ENCODE measurements around the gene ETNK2.

ETNK2 gene

DNA sequence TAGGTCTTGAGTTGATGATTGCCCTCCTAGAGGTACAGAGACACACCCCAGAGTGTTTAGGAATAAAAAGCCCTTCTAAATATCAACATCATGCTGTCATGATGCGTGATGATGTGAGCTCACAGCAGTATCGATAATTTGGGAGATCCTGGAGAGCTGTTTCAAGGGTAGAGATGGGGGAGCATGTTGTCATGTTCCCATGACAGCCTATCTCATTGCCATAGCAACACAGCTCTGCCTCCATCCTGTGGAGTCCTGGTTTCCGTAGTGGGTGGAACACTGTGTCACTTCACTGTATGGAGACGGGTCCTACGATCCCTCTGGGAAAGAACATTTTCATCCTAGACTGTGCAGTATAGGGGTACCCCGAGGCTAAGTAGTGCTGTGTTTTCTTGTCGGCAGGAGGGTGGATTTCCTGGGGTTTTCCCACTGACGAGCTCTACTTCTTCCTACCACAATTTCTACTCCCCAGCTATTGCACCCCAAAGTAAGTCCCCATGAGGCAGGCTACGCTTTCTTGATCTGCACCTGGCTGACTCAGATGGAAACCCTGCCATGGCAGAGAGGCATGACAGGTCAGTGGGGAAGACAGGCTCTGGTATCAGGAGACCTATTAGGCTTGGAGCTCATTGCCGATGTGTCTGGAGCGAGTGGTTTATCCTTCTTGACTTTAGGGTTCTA, 37.3 kb upstream of the ETNK2 start:
- TF ChIP-seq, protein P1, sequence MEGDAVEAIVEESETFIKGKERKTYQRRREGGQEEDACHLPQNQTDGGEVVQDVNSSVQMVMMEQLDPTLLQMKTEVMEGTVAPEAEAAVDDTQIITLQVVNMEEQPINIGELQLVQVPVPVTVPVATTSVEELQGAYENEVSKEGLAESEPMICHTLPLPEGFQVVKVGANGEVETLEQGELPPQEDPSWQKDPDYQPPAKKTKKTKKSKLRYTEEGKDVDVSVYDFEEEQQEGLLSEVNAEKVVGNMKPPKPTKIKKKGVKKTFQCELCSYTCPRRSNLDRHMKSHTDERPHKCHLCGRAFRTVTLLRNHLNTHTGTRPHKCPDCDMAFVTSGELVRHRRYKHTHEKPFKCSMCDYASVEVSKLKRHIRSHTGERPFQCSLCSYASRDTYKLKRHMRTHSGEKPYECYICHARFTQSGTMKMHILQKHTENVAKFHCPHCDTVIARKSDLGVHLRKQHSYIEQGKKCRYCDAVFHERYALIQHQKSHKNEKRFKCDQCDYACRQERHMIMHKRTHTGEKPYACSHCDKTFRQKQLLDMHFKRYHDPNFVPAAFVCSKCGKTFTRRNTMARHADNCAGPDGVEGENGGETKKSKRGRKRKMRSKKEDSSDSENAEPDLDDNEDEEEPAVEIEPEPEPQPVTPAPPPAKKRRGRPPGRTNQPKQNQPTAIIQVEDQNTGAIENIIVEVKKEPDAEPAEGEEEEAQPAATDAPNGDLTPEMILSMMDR (IDR thresholded peaks at IDR 0.05; ENCODE audit: low read depth, low read length), result no peak
- no peak overlapping the region for H3K4me3 ChIP-seq (ENCODE audit: low read depth, low read length)

DNA sequence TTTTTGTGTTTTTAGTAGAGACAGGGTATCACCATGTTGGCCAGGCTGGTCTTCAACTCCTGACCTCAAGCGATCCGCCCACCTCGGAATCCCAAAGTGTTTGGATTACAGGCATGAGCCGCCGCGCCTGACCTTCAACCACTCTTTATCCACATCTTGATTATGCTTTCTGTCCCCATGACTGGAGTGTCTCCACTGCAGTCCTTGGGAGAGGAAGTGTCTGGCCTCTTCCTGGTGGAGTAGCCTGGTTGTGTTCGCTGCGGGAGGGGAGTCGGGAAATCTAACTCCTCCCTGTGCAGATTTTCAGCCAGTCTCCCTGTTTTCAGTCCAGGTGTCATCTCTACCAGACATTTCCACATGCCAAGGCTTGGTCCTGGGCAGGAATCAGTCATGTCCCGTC, 34.8 kb upstream of the ETNK2 start:
- H3K4me3 ChIP-seq (ENCODE audit: low read depth, low read length), result no peak overlapping the region
- TF ChIP-seq, protein P1 (IDR thresholded peaks at IDR 0.05; ENCODE audit: low read depth, low read length), result no peak

DNA sequence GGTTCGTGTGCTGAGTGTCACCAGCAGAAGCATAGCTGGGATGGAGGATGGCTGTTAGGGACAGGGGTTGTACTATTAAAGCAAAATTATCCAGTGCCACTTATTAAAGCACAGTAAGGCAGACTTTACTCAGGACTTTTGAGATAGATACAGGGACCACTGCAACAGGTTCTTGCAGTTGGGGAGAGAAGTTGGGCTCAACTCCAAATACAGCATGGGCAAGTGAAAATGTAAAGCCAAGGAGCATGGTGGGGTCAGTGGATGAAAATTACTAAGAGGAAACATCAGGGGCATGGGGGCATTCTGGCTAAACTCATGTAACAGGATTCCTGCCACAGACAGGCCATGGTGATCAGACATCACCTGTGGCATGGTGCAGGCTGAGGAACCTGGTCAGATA, 29.3 kb upstream of the ETNK2 start:
- TF ChIP-seq, protein P1 (IDR thresholded peaks at IDR 0.05; ENCODE audit: low read depth, low read length), result no peak

DNA sequence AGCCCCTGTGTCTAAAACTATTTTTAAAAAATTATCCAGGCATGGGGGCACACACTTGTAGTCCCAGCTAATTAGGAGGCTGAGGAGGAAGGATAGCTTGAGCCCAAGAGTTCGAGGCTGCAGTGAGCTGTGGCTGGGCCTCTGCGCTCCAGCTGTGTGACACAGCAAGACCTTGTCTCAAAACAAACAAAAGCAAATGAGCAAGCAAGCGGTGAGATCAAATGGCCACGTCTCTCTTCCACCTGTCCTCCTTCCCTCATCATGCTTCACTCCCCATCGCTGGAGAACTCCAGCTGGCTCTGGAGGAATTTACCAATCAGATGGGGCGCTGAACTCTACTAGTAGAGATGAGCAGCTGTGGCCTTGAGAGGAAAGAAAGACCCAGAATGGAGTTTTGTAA, 28.3 kb upstream of the ETNK2 start:
- TF ChIP-seq, protein P1 (IDR thresholded peaks at IDR 0.05; ENCODE audit: low read depth, low read length), result no peak
- no peak overlapping the region for H3K4me3 ChIP-seq (ENCODE audit: low read depth, low read length)

More for the DNA sequence above, 29.3 kb upstream of the ETNK2 start:
- H3K4me3 ChIP-seq (ENCODE audit: low read depth, low read length), result no peak overlapping the region

DNA sequence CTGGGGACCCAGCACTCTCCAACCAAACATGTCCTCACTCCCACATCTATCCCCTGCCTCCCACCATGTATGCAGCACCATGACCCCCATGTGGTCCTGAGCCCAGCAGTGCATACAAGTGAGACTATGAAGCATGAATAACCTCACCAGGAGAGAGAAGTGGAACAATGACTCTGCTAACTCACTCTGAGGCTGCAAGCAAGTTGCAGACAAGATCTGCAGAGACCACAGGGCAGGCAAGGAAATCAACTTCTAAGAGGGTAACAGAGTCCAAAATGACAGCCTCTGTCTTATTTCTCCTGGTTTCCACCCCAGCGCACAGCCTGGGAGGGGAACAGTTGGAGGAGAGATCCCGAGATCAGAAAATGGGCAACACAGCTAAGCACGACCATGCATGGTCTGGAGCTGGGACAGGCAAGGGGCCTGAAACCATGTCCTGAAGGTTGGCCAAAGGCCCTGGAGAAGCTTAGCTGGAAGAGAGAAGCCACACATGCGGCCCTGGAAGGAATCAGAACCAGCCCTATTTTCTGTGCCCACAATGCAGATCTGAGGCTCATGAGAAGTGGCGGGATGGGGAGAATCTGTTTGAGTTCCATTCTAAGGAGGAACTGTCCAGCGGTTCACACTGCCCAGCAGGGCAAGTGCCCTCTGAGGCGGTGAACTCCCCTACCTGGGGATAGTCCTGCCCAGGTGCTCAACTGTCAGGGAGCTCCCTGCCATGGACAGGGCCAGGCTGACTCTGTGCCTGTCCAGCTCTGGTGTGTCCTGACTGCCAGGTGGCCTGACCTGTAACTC, 26.8 kb upstream of the ETNK2 start:
- no peak overlapping the region for H3K4me3 ChIP-seq (ENCODE audit: low read depth, low read length)
- TF ChIP-seq, protein P1 (IDR thresholded peaks at IDR 0.05; ENCODE audit: low read depth, low read length), result no peak

DNA sequence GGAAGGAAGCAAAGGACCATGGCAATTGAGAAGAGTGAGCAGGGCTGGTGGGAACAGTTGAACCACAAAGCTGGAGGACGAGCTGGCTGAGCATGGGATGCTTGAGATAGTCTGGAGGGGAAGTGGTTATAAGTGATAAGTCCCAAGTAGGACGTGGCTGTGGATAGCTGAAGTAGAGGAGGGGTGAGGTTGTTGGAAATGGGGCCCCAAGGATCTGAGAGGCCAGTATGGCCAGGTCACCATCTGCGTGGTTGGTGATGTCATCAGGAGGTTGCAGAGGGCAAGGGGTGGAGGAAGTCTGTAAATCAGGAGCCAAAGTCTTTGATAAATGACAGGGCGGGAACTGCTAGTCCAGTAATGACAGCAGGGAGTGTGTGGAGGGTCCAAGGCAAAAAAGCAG, 25.3 kb upstream of the ETNK2 start:
- no peak overlapping the region for H3K4me3 ChIP-seq (ENCODE audit: low read depth, low read length)
- TF ChIP-seq, protein P1 (IDR thresholded peaks at IDR 0.05; ENCODE audit: low read depth, low read length), result no peak

DNA sequence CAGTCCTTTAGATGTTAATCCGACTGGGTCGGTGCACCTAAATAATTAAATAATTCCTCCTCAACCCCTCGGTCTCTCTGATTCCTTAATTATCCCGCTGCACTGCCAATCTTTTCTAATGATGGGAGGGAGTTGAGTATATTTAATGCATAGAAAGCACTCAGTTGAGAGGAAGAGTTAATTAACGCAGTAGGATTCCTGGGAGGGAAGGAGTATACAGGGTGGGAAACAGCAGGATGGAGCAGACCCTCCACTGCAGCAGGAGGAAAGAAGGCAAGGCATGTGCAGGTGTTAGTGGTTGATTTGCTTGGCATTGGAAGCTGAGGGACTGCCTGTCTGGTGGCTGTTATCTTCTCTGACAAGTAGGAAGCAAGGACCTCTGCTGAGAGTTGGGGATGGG, 24.2 kb upstream of the ETNK2 start:
- no peak overlapping the region for H3K4me3 ChIP-seq (ENCODE audit: low read depth, low read length)
- TF ChIP-seq, protein P1 (IDR thresholded peaks at IDR 0.05; ENCODE audit: low read depth, low read length), result no peak
